Rectal smooth muscle tissue (tissue), 1 donor: ENCODE results near the gene TJP2.

ENCODE experiments used
- H3K27ac ChIP-seq: one replicate; pipeline ENCODE4 v1.7.0; 2013; ENCODE audit warnings: low read depth, low read length, inconsistent platforms
- H3K27me3 ChIP-seq: one replicate; pipeline ENCODE4 v1.7.0; 2013; ENCODE audit warnings: low read length; ENCODE audit not compliant: control insufficient read depth, insufficient read depth
- H3K36me3 ChIP-seq: one replicate; pipeline ENCODE4 v1.7.0; 2013; ENCODE audit warnings: low read length; ENCODE audit not compliant: control insufficient read depth, insufficient read depth
- H3K4me1 ChIP-seq: one replicate; pipeline ENCODE4 v1.7.0; 2013; ENCODE audit warnings: low read length; ENCODE audit not compliant: control insufficient read depth, insufficient read depth
- H3K4me3 ChIP-seq: one replicate; pipeline ENCODE4 v1.7.0; 2013; ENCODE audit warnings: low read length
- H3K9ac ChIP-seq: one replicate; pipeline ENCODE4 v1.7.0; 2013; ENCODE audit warnings: low read length

The TJP2 gene

DNA sequence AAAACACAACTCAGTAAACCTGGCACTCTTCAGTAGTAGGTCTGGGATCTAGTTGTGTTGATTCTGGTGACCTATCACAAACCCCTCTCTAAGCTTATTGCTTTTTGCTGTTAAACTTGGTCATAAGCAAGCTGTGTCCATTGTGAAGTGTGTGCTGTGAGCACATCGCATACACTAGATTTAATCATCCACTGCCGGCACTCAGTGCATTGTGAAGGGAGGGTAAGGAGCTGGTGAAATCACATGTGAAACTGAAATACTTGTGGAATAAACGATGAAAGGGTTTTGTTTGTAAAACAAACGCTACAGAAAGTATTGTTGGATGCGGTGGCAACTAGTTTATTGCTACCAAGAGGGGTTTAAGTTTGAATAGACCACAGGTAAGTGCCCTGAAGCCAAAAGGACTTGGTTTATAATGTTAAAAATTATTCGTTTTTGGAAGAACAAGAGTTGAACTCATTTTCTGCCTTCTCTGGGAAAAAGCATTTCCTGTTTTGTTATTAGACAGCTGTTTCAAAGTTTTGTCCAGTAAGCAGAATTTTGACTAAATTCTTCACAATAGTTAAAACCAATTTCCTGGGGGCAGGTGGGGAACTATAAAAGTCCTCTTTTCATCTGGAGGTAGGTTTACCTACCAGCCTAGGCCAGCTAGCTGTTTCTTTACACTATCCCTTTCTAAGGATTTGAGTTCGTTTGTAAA, 24.6 kb downstream of the TJP2 start:
- Histone ChIP-seq H3K9ac (no peak overlapping the region), H3K36me3 (no peaks in the 10 kb centered on the region), H3K27me3 (no peaks in the 10 kb centered on the region), H3K4me3 (no peak overlapping the region), H3K27ac (no peak overlapping the region), H3K4me1 (no peaks in the 10 kb centered on the region)

DNA sequence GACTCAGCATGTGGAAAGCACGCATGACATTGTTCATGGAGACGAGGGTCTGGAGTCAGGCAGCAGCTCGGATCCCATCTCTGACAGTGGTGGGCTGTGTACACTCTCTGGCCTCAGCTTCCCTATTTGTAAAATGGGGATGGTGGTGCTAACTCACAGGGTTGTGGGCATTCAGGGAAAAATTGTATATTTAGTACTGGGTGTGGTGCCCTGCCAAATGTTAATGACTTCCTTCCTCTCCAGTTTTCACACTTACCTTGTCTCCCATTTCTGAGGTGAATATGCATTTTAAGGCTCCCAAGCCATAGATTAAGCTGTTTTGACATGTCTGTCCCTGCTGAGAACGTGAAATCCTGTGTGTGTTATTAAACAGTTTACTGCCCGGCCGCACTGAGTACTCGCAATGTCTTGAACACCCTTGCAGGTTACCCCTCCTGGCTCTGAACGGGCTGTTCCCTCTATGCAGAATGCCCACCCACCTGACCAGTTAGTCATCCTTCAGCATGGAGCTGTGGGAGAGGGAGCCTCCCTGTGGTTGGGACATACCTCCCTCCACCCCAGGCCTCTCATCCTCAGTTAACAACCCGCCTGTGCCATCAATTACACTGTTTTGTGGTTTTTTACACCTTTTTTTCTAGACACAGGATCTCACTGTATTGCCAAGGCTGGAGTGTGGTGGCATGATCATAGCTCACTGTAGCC, 25.8 kb downstream of the TJP2 start:
- Histone ChIP-seq H3K27me3 (no peaks in the 10 kb centered on the region), H3K9ac (no peak overlapping the region), H3K27ac (no peak overlapping the region), H3K4me3 (no peak overlapping the region), H3K4me1 (peaks cover 4% of the 10 kb centered on the region), H3K36me3 (no peaks in the 10 kb centered on the region)

DNA sequence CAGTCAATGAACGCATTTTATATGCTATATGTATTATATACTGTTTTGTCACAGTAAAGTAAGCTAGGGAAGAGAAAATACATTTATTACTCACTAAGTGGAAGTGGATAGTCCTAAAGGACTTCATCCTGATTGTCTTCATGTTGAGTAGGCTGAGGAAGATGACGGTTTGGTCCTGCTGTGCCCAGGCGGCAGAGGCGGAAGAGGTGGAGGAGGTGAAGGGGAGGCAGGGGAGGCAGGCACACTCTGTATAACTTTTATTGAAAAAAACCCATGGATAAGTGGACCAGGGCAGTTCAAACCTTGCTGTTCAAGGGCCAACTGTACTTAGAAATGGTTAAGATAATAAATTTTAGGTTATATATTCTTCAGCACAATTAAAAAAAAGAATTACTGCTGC, 28.5 kb downstream of the TJP2 start:
- no peak overlapping the region for H3K9ac ChIP-seq
- H3K27me3 ChIP-seq, result no peaks in the 10 kb centered on the region
- H3K36me3 ChIP-seq, result no peaks in the 10 kb centered on the region
- peaks cover 4% of the 10 kb centered on the region for H3K4me1 ChIP-seq
- no peak overlapping the region for H3K27ac ChIP-seq
- no peak overlapping the region for H3K4me3 ChIP-seq

DNA sequence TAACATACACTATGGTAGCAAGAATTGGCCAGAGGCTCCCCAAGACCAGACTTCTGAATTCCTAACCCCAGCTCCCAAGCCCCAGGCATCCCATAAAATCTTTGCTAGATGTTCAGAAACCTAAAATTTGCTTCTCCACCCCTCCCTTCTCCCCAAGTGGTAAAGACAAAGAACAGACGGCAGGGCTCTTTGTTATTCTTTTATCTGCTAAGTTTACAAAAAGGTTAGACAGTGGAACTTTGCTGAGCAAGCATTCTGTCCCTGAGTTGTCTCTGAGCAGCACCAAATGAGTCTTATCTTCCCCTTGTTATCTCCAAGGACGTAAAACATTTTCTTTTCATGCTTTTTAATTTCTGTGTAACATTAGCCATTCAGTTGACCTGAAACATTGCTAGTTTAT, 30.2 kb downstream of the TJP2 start:
- Histone ChIP-seq H3K27me3 (no peaks in the 10 kb centered on the region), H3K9ac (no peak overlapping the region), H3K4me3 (no peak overlapping the region), H3K36me3 (no peaks in the 10 kb centered on the region), H3K27ac (no peak overlapping the region), H3K4me1 (peaks cover 4% of the 10 kb centered on the region)

DNA sequence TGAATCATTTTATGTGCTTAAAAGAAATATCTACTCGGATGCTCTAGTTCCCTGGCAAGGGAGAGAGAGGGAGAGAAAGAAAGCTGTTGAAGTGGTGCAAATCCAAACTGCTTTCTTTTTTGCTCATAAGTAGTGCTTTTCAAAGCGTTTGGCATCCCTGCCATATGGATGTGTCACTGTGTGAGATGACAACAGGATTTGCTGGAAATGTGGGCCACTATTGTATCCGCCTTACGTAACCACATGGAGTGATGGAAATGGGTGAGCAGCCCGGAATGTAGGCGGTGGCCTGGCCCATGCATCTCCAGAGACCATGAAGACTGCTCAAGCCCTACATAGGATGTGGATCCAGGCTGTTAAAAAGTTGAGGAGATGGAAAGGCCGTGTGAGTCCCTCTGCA, 30.8 kb downstream of the TJP2 start:
- H3K27me3 ChIP-seq, result no peaks in the 10 kb centered on the region
- no peak overlapping the region for H3K4me3 ChIP-seq
- no peak overlapping the region for H3K27ac ChIP-seq
- H3K9ac ChIP-seq, result no peak overlapping the region
- peaks cover 4% of the 10 kb centered on the region for H3K4me1 ChIP-seq
- H3K36me3 ChIP-seq, result no peaks in the 10 kb centered on the region

DNA sequence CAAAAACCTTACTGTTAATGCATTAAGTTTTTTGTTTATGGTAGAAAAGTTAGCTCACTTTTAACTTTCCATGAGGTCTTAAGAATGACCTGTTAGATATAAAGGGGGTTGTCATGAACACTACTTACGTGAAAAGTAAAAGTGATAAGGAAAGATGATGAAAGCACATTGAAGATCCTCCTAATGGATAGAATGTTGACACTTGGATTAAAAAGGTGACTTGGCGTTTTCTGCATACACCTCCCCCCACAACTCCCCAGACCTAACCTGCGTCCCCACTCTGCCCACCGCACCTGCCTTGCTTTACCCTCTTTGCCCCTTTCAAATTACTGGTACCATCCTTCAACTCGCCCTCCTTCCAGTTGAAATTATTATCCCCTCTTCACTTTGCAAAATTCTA, 32.0 kb downstream of the TJP2 start:
- H3K27me3 ChIP-seq, result no peaks in the 10 kb centered on the region
- H3K4me3 ChIP-seq, result no peak overlapping the region
- no peak overlapping the region for H3K9ac ChIP-seq
- H3K4me1 ChIP-seq, result peaks cover 4% of the 10 kb centered on the region
- no peak overlapping the region for H3K27ac ChIP-seq
- H3K36me3 ChIP-seq, result no peaks in the 10 kb centered on the region

DNA sequence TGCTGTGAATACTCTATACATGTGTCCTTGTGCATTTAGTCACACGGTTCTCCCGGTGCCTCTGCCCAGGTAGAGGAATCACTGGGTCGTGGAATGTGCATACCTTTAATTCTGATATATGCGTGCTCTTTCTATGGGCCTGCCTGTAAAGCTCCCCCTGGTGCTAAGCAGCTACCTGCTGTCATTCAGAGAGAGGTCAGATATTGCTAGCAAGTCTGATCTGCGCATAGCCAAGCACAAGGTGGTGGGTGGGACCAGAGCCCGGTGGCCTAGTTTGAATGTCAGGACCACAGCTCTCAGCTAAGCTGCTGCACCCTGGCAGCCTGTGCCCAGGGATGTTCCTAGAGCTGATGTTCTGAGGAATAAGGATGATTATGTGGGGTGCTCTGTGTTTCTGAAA, 33.4 kb downstream of the TJP2 start:
- Histone ChIP-seq H3K27ac (no peak overlapping the region), H3K36me3 (no peaks in the 10 kb centered on the region), H3K27me3 (no peaks in the 10 kb centered on the region), H3K4me1 (peaks cover 4% of the 10 kb centered on the region), H3K9ac (no peak overlapping the region), H3K4me3 (no peak overlapping the region)

DNA sequence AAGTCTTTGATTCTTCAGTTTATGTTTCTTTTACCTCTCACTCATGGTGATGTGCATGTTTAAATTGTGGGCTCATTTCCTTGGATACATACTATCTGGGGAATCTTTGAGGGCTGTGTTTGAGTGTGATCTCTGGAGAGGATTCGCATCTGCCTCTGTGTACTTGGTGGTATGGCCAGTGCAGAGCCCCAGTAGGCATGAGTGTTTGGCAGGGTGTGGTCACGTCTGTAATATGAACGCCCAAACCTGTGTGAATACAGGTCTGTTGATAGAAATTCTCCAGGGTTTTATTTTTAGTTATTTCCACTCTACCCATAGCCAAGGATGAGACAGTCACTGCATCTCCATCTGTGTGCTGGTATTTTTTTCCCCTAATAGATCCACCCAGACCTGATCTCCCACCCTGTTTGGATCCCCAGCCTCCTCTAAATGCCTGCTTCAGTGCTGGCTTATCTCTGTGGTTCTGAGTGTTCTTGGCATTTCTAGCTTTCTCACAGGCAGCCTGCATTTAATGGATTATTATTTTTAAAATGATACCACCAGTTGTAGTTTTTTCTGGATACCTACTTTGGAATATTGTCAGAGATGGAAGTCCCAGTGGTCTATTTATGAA, 37.5 kb downstream of the TJP2 start:
- no peaks in the 10 kb centered on the region for H3K4me1 ChIP-seq
- no peak overlapping the region for H3K27ac ChIP-seq
- no peak overlapping the region for H3K4me3 ChIP-seq
- H3K27me3 ChIP-seq, result no peaks in the 10 kb centered on the region
- H3K36me3 ChIP-seq, result no peaks in the 10 kb centered on the region
- no peak overlapping the region for H3K9ac ChIP-seq

DNA sequence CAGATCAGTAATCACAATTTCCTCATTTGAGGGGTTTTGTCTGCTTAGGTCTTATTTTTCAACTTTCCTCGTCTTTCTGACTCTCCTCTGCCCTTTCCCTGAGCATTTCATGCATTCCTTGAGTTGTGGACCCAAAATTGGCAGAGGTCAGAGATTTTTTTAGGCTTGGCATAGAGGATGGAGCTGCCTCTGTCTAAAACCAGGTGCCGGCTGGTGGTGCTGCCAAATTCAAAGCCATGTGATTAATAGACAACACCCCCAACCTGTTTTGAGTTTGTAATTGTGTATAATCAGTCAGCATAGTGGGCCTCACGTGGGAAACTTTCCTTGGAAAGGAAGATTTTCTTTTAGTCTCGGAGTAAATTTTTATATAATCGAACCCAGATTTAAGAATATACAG, 39.6 kb downstream of the TJP2 start:
- H3K9ac ChIP-seq, result no peak overlapping the region
- no peak overlapping the region for H3K27ac ChIP-seq
- no peak overlapping the region for H3K4me3 ChIP-seq
- H3K36me3 ChIP-seq, result no peaks in the 10 kb centered on the region
- no peaks in the 10 kb centered on the region for H3K27me3 ChIP-seq
- no peaks in the 10 kb centered on the region for H3K4me1 ChIP-seq

DNA sequence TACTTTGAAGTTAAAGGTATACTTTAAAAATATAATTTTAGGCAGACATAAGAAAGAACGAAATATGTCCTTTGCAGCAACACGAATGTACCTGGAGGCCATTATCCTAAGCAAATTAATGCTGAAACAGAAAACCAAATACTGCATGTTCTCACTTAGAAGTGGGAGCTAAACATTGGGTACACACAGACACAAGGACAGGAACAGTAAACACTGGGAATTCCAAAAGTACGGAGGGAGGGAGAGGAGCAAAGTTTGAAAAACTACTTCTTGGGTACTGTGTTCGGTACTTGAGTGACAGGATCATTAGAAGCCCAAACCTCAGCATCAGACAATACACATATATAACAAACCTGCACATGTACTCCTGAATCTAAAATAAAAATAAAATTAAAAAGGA, 40.9 kb downstream of the TJP2 start:
- no peaks in the 10 kb centered on the region for H3K27me3 ChIP-seq
- no peak overlapping the region for H3K9ac ChIP-seq
- H3K27ac ChIP-seq, result no peak overlapping the region
- H3K4me1 ChIP-seq, result no peaks in the 10 kb centered on the region
- no peaks in the 10 kb centered on the region for H3K36me3 ChIP-seq
- H3K4me3 ChIP-seq, result no peak overlapping the region

DNA sequence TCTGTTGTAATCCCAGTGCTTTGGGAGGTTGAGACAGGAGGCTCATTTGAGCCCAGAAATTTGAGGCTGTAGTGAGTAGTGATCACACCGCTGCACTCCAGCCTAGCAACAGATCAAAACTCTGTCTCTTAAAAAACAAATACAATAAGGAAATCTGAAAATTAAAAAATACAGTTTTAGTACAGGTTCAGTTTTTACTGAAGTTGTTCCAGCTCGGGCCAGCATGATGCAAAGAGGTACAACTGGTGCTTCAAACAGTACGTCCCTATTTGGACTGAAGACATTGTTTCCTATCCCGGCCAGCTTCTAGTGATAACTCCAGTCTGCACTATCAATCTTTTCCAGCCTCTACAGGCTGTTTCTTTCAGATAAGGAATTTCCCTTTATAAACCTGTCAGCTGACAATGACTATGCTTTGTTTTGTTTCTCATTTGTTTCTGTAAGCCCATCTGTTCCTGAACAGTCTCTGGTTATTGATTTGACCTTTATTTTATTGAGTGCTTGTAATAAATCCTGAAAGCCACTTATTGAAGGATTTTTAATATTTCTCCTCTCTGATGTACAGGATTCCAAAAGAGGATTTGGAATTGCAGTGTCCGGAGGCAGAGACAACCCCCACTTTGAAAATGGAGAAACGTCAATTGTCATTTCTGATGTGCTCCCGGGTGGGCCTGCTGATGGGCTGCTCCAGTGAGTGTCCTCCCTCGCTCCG, 41.9 kb downstream of the TJP2 start:
- H3K36me3 ChIP-seq, result no peaks in the 10 kb centered on the region
- no peak overlapping the region for H3K27ac ChIP-seq
- H3K4me3 ChIP-seq, result no peak overlapping the region
- no peak overlapping the region for H3K9ac ChIP-seq
- no peaks in the 10 kb centered on the region for H3K27me3 ChIP-seq
- no peaks in the 10 kb centered on the region for H3K4me1 ChIP-seq

DNA sequence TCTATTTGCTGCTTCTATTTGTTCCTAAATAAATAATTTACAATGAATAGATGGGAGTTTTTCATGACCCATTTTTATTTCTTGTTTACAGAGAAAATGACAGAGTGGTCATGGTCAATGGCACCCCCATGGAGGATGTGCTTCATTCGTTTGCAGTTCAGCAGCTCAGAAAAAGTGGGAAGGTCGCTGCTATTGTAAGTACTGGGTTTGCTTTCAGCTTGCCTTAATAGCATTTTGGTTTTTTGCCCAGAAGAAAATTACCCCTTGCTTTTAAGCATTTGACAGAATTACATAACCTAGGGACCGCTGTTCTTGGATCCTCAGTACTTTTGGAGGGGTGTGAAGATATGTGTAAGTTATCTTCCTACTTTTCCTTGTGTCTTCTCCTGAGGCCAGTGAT, 44.1 kb downstream of the TJP2 start:
- Histone ChIP-seq H3K4me1 (no peaks in the 10 kb centered on the region), H3K27ac (no peak overlapping the region), H3K4me3 (no peak overlapping the region), H3K36me3 (no peaks in the 10 kb centered on the region), H3K9ac (no peak overlapping the region), H3K27me3 (no peaks in the 10 kb centered on the region)
